Measurements from ENCODE around the gene TBC1D10A. TPM values are rescaled to one million over a fixed set of nuclear protein-coding genes. Genes with fewer than 3 reads are reported as not detected.

Gene TBC1D10A
- total RNA-seq, 1 experiment from 2014 or later = 24.3 TPM

DNA sequence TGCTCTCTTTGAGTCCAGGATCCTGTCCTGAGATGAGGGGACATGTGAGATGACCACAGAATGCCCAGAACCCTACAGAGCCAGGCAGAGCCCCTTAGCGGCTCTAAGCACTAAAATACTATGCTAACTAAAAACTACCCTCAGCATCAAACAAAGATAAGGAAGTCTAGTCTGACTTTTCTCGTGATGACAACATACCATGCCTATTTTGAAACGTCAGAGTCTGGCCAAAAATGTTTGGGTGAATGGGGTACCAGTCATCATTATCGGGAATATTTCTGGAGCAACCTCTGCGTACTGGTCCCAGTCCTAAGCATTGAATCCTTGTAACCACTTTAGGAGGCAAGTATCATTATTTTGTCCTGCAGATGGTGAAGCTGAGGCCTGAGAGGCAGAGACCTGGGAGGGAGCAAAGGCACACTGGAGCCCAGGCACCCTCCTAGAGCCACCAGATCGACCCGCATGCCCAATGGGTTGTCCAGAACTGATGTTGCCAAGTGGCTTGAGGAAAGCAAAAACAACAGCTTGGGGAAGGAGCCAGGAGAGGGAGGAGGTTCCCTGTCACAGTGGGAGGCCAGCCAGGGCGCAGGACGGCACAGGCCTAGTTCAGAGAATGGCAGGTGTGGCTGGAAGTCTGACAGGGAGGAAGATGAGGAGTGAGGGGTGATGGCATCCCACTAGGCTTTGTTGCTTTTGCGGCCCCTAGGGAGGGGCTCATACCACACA, 52.9 kb downstream of the TBC1D10A start:
- Histone ChIP-seq H3K9me2 (ENCODE audit: insufficient read depth) (no peaks in the 10 kb centered on the region), H3K27ac (no peak overlapping the region), H3F3A (ENCODE audit: insufficient read depth, low read depth) (peaks cover 10% of the 10 kb centered on the region; the same call in 1 of the 2 replicates), H3K36me3 (ENCODE audit: low read depth) (no peaks in the 10 kb centered on the region), H3K4me1 (replicated peaks; ENCODE audit: insufficient read depth) (no peaks in the 10 kb centered on the region), H3K9me3 (ENCODE audit: insufficient read depth, low read depth) (no peaks in the 10 kb centered on the region), H3K27me3 (ENCODE audit: insufficient read depth, low read depth) (no peaks in the 10 kb centered on the region), H3K4me2 (no peak overlapping the region), H4K20me1 (ENCODE audit: insufficient read depth) (no peaks in the 10 kb centered on the region), H3K79me2 (ENCODE audit: low read depth) (no peaks in the 10 kb centered on the region), H3K4me3 (no peak overlapping the region), H2AFZ (no peak overlapping the region)
- intact Hi-C loops (cut with micrococcal nuclease; ENCODE audit: unreplicated experiment) = no loop called here
- no TSS peak for BruUV-seq (replicated peaks)
- DNase-seq = no peak
- POLR2A ChIA-PET (ENCODE audit: unreplicated experiment) = no interaction called here
- no peak for TF ChIP-seq EZH2 (IDR thresholded peaks at IDR 0.05; ENCODE audit: low read depth)
- TF ChIP-seq, protein P1, sequence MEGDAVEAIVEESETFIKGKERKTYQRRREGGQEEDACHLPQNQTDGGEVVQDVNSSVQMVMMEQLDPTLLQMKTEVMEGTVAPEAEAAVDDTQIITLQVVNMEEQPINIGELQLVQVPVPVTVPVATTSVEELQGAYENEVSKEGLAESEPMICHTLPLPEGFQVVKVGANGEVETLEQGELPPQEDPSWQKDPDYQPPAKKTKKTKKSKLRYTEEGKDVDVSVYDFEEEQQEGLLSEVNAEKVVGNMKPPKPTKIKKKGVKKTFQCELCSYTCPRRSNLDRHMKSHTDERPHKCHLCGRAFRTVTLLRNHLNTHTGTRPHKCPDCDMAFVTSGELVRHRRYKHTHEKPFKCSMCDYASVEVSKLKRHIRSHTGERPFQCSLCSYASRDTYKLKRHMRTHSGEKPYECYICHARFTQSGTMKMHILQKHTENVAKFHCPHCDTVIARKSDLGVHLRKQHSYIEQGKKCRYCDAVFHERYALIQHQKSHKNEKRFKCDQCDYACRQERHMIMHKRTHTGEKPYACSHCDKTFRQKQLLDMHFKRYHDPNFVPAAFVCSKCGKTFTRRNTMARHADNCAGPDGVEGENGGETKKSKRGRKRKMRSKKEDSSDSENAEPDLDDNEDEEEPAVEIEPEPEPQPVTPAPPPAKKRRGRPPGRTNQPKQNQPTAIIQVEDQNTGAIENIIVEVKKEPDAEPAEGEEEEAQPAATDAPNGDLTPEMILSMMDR (conservative IDR thresholded peaks at IDR 0.05) = no peak
- CTCF ChIA-PET = no interaction called here

DNA sequence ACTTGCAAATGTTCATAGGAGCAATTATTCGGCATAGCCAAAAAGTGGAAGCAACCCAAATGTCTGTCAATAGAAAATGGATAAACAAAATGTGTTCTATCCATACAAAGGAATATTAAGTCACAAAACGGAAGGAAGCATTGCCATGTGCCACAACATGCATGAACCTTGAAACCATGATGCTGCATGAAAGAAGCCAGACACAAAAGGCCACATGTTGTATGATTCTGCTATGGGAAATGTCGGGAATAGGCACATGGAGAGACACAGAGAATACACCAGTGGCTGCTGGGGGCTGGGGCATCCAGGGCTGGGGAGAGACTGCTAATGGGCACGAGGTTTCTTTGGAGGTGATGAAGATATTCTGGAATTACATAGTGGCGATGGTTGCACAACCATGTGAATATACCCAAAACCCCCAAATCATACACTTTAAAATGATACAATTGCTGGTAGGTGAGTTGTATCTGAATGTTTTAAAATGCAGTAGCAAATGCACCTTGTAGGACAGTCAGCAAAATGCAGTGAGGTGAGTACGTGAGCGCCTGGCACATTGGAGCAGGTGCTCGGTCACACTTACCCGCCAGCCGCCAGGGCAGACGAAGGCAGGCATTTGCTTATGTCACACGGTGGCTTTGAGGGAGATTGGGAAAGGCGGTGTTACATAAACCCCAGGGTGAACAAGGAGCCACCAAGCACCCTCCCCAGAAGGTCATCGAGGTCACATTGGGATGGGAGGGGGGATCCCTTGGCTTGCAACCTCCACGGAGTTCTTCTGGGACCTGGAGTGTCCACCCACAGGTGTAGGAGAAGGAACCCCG, 53.8 kb downstream of the TBC1D10A start:
- Histone ChIP-seq H3K27ac (no peak overlapping the region), H3K27me3 (ENCODE audit: insufficient read depth, low read depth) (no peaks in the 10 kb centered on the region), H4K20me1 (ENCODE audit: insufficient read depth) (no peaks in the 10 kb centered on the region), H3K4me2 (no peak overlapping the region), H3K36me3 (ENCODE audit: low read depth) (no peaks in the 10 kb centered on the region), H3K4me1 (replicated peaks; ENCODE audit: insufficient read depth) (no peaks in the 10 kb centered on the region), H3F3A (ENCODE audit: insufficient read depth, low read depth) (peaks cover 10% of the 10 kb centered on the region; the same call in 1 of the 2 replicates), H2AFZ (no peak overlapping the region), H3K9me2 (ENCODE audit: insufficient read depth) (no peaks in the 10 kb centered on the region), H3K9me3 (ENCODE audit: insufficient read depth, low read depth) (no peaks in the 10 kb centered on the region), H3K4me3 (no peak overlapping the region), H3K79me2 (ENCODE audit: low read depth) (no peaks in the 10 kb centered on the region)
- no peak for TF ChIP-seq EZH2 (IDR thresholded peaks at IDR 0.05; ENCODE audit: low read depth)
- TF ChIP-seq, protein P1 (conservative IDR thresholded peaks at IDR 0.05) = no peak
- ChIA-PET CTCF (no interaction called here), POLR2A (ENCODE audit: unreplicated experiment) (no interaction called here)
- DNase-seq = no peak
- BruUV-seq (replicated peaks) = no TSS peak
- intact Hi-C loops (cut with micrococcal nuclease; ENCODE audit: unreplicated experiment) = no loop called here

DNA sequence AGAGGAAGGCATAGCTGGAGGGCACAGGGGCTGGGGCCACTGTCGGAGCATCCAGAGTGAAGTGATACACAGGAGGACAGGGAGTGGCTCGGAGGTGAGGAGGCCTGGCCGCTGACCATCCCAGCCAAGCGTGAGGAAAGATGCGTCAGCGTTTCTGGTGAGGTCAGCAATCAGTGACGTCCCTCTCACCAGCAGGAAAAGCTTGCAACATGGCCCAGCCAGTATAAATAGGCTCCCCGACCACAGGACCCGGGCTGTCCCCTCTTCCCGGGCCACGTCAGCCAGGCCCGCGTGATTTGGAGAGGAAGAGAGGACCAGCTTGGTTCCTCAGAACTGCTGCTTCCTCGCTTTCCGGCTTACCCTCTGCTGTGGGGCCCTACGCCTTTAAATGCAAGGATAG, 55.9 kb downstream of the TBC1D10A start:
- ChIA-PET POLR2A (ENCODE audit: unreplicated experiment) (no interaction called here), CTCF (no interaction called here)
- H3K27me3 ChIP-seq (ENCODE audit: insufficient read depth, low read depth) = no peaks in the 10 kb centered on the region
- no peaks in the 10 kb centered on the region for H3K9me3 ChIP-seq (ENCODE audit: insufficient read depth, low read depth)
- no peak overlapping the region for H3K4me3 ChIP-seq
- TF ChIP-seq EZH2 (IDR thresholded peaks at IDR 0.05; ENCODE audit: low read depth) = no peak
- TF ChIP-seq, protein P1 (conservative IDR thresholded peaks at IDR 0.05) = no peak
- DNase-seq = no peak
- no peaks in the 10 kb centered on the region for H3K36me3 ChIP-seq (ENCODE audit: low read depth)
- no peak overlapping the region for H3K27ac ChIP-seq
- H3K4me1 ChIP-seq (replicated peaks; ENCODE audit: insufficient read depth) = no peaks in the 10 kb centered on the region
- no peaks in the 10 kb centered on the region for H4K20me1 ChIP-seq (ENCODE audit: insufficient read depth)
- BruUV-seq (replicated peaks) = no TSS peak
- intact Hi-C loops (cut with micrococcal nuclease; ENCODE audit: unreplicated experiment) = no loop called here
- H3K4me2 ChIP-seq = no peak overlapping the region
- no peaks in the 10 kb centered on the region for H3K9me2 ChIP-seq (ENCODE audit: insufficient read depth)
- no peaks in the 10 kb centered on the region for H3K79me2 ChIP-seq (ENCODE audit: low read depth)
- no peak overlapping the region for H2AFZ ChIP-seq
- 0 out of 2 replicates have a peak, but pooled peaks cover 6% of the 10 kb centered on the region for H3F3A ChIP-seq (ENCODE audit: insufficient read depth, low read depth)

Data from PC-9 (cell line).